Adrenal gland (tissue), 12 donors: ENCODE measurements around the gene RAB11FIP2. TPM values are rescaled to one million over a fixed set of nuclear protein-coding genes. Genes with fewer than 3 reads are reported as not detected.

Experiments used
- DNase-seq, 7 donors: peaks; one replicate each; pipeline ENCODE4 v3.0.0-alpha.2; 2019 to 2020
- H3K27ac ChIP-seq, 5 donors: fragments of 200-600 bp; sonication (generic) in 4 of 5; 1 replicate in 3 of 5; 2 replicates in 2 of 5; pipeline versions ENCODE4 v1.5.1 to v1.8.0; 2016 to 2020; ENCODE audit warnings: mild to moderate bottlenecking in 1 of 5
- H3K27me3 ChIP-seq: fragments of 200-600 bp; 2 replicates; pipeline ENCODE4 v1.8.0; 2021
- H3K36me3 ChIP-seq, 2 donors: fragments of 200-600 bp; replicated peaks in 1 of 2; 1 replicate in 1 of 2; 2 replicates in 1 of 2; pipeline versions ENCODE4 v1.5.1 to v1.8.0; 2018 to 2022
- H3K4me1 ChIP-seq, 2 donors: fragments of 200-600 bp; replicated peaks in 1 of 2; 1 replicate in 1 of 2; 2 replicates in 1 of 2; pipeline versions ENCODE4 v1.5.1 to v1.8.0; 2018 to 2021
- H3K4me3 ChIP-seq, 4 donors: fragments of 200-600 bp; sonication (generic) in 3 of 4; one replicate each; pipeline ENCODE4 v1.5.1; 2016 to 2018
- H3K9me3 ChIP-seq, 3 donors: fragments of 200-600 bp; sonication (generic) in 1 of 3; replicated peaks in 1 of 3; 1 replicate in 2 of 3; 2 replicates in 1 of 3; pipeline versions ENCODE4 v1.5.1 to v1.8.0; 2016 to 2021
- POLR2A ChIP-seq, 2 donors: fragments of 450-650 bp; IDR thresholded peaks; one replicate each; pipeline ENCODE4 v1.6.1; 2017; ENCODE audit warnings: antibody characterized with exemption in 2 of 2, mild to moderate bottlenecking in 2 of 2, moderate library complexity in 1 of 2
- WGBS, 4 donors: extraction: QIAGEN DNeasy Blood & Tissue Kit in 2 of 4; methylation state at CpG; one replicate each; pipeline versions ENCODE4 v1.1.5 to v1.1.7; 2013 to 2017; 5-methylcytosine and 5-hydroxymethylcytosine counted together
- intact Hi-C, 2 donors: fragments of 100-400 bp; cut with DNase I; formaldehyde crosslinking; loops; one replicate each; pipeline versions ENCODE4 v1.14.1 to v1.15.0; 2022 to 2023
- polyA plus RNA-seq, 3 donors: library from polyadenylated mRNA; stranded (reverse); fragments of 200-250 nt in 2 of 3; fragments of 350-450 nt in 1 of 3; fragmentation: Illumina TruSeq in 1 of 3; extraction: RNeasy Lipid Tissue Mini Kit (QIAGEN cat#74804) in 1 of 3; gene quantifications; one replicate each; pipeline ENCODE4 v1.2.3, GENCODE V29; 2013 to 2014
- total RNA-seq, 9 donors: library from RNA; depleted of rRNA in 4 of 9; stranded (reverse); fragments of >200 nt in 4 of 9; fragments of 120-200 nt in 1 of 9; fragmentation: NEBNext Ultra II Directional in 1 of 9; extraction: Animal tissue kit (Norgen Biotek cat#: 25700) in 1 of 9; gene quantifications; one replicate each; pipeline versions ENCODE4 v1.1.0 to v1.2.4, GENCODE V29; 2013 to 2023
- TF ChIP-seq, protein P1 (sequence below), 6 experiments: fragments of 450-650 bp in 4 of 6; fragments of 200-600 bp in 2 of 6; sonication (generic) in 1 of 6; IDR thresholded peaks; 1 replicate in 5 of 6; 2 replicates in 1 of 6; pipeline versions ENCODE4 v1.5.1 to v1.8.0; 2016 to 2021; ENCODE audit warnings: antibody characterized with exemption in 6 of 6, mild to moderate bottlenecking in 2 of 6, moderate library complexity in 1 of 6
- donor health status: healthy with polysubstance abuse.
- donor health status: Bipolar disorder and iron deficiency.
- donor health status: DM: yes; HTN: yes; CAD: no.
- donor health status: DM: no; HTN: no; CAD: no.
- donor health status: DM: no; HTN: no; CAD: no.
- donor health status: DM: yes; HTN: yes; CAD: no.

The RAB11FIP2 gene
- total and polyA plus RNA-seq, 12 donors, result 1.8 to 30.8 (median 17.7) TPM

DNA sequence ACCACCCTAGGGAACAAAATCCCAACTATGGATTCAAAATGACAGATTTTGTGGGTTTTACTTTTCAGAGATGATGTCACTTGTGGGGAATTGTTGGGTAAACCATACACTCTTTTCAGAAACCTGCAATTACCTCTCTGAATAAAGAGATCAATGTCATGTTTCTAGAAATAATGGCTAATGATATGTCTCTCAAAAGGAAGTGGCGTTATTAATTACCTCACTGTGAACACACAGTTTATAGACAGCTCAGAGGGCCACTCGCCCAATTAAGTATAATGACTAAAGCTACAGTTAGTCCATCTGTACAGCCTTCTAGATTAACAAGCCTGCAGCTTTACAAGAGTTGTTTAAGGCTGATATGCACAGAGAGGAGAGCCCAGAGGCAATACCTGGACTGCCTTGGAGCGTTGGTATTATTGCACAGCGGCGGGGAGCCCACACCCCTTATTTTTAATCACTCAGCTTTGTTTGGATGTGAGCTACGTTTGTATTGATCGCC, 79.5 kb downstream of the RAB11FIP2 start:
- WGBS, 4 donors, result 79 to 89% (median 83%) methylated on average over 7 of the region's 7 CpGs
- no peak for TF ChIP-seq POLR2A (IDR thresholded peaks at IDR 0.05)
- TF ChIP-seq, protein P1, sequence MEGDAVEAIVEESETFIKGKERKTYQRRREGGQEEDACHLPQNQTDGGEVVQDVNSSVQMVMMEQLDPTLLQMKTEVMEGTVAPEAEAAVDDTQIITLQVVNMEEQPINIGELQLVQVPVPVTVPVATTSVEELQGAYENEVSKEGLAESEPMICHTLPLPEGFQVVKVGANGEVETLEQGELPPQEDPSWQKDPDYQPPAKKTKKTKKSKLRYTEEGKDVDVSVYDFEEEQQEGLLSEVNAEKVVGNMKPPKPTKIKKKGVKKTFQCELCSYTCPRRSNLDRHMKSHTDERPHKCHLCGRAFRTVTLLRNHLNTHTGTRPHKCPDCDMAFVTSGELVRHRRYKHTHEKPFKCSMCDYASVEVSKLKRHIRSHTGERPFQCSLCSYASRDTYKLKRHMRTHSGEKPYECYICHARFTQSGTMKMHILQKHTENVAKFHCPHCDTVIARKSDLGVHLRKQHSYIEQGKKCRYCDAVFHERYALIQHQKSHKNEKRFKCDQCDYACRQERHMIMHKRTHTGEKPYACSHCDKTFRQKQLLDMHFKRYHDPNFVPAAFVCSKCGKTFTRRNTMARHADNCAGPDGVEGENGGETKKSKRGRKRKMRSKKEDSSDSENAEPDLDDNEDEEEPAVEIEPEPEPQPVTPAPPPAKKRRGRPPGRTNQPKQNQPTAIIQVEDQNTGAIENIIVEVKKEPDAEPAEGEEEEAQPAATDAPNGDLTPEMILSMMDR (IDR thresholded peaks at IDR 0.05), result no peak
- no peak overlapping the region for H3K27ac ChIP-seq
- H3K4me3 ChIP-seq, result no peak overlapping the region
- DNase-seq, result no peak
- no peaks in the 10 kb centered on the region for H3K4me1 ChIP-seq
- H3K36me3 ChIP-seq, result no peaks in the 10 kb centered on the region
- H3K27me3 ChIP-seq, result no peaks in the 10 kb centered on the region
- intact Hi-C loops, result no loop called here
- no peaks in the 10 kb centered on the region for H3K9me3 ChIP-seq

DNA sequence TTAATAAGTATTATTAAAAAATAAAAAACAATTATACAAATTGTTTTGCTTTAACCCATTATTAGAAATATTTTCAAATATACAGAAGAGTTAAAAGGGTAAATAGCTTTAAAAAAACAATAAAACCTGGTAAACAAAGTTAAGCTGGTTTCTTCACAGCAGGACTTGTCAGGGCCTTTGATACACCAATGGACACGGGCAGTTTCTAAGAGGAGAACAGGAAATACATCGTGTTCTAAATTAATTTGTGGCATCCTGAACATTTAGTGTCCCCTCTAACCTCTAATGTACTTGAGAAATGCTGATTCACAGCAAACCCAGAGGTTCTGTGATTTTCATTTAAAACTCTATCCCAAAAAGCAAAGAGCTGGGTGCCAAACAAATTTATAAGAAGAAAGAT, 80.8 kb downstream of the RAB11FIP2 start:
- no peaks in the 10 kb centered on the region for H3K4me1 ChIP-seq
- TF ChIP-seq POLR2A (IDR thresholded peaks at IDR 0.05), result no peak
- TF ChIP-seq, protein P1 (IDR thresholded peaks at IDR 0.05), result no peak
- DNase-seq, result no peak
- no peaks in the 10 kb centered on the region for H3K27me3 ChIP-seq
- H3K36me3 ChIP-seq, result no peaks in the 10 kb centered on the region
- intact Hi-C loops, result no loop called here
- 20 to 58% (median 41%) methylated on average over 2 of the region's 2 CpGs for WGBS, 4 donors
- H3K4me3 ChIP-seq, result no peak overlapping the region
- no peak overlapping the region for H3K27ac ChIP-seq
- H3K9me3 ChIP-seq, result no peaks in the 10 kb centered on the region

DNA sequence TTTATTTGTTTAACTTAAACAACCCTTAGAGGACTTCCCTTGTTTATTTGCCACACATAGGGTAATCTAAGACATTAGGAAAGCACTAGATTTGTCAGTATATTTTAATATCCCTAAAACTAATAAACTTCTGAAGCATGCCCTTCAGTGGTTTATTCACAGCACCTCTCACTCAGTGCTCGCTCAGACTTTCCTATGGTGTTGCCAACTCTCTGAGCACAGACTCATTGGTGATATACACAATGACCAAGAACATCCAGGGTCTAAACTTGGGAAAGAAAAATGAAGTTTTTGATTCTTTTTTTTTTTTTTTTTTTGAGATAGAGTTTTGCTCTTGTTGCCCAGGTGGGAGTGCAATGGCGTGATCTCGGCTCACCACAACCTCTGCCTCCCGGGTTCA, 82.2 kb downstream of the RAB11FIP2 start:
- WGBS, 4 donors, result 83 to 92% (median 90%) methylated on average over 4 of the region's 4 CpGs

DNA sequence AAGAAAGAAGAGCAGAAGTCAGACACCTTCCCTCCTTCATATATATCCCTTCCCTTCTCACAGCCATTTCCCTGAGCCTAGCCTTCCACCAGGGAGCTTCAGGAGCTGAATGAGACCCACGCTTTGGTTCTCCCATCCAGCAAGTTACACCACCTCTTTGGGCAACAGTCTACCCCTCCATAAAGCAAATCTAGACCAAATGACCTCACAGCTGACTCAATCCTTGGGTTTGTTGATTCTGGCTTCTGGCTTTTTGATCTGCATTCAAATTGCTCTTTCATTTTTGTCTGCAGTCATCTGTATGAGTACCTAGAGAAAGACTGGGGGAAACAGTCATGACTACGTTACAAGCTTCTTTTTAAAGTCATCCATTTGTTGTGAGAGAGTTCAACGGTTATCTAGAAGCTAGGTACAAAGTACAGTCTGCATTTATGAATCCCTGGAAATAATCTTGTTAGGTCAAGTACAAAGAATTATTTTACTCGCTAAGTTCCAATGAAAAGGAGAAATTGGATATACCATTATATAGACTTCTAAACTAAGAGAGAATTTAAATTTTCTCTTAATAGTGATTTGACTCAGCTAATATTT, 86.3 kb downstream of the RAB11FIP2 start:
- TF ChIP-seq, protein P1 (IDR thresholded peaks at IDR 0.05), result no peak
- no peak for TF ChIP-seq POLR2A (IDR thresholded peaks at IDR 0.05)
- no peak for DNase-seq
- Histone ChIP-seq H3K27ac (no peak overlapping the region), H3K4me3 (no peak overlapping the region), H3K4me1 (no peaks in the 10 kb centered on the region), H3K27me3 (no peaks in the 10 kb centered on the region), H3K9me3 (no peaks in the 10 kb centered on the region), H3K36me3 (no peaks in the 10 kb centered on the region)
- 75 to 83% (median 79%) methylated on average over 4 of the region's 4 CpGs for WGBS, 4 donors
- intact Hi-C loops, result no loop called here

More for the DNA sequence above, 82.2 kb downstream of the RAB11FIP2 start:
- intact Hi-C loops, result no loop called here
- TF ChIP-seq, protein P1 (IDR thresholded peaks at IDR 0.05), result no peak
- TF ChIP-seq POLR2A (IDR thresholded peaks at IDR 0.05), result no peak
- H3K36me3 ChIP-seq, result no peaks in the 10 kb centered on the region
- DNase-seq, result peak in 1 of 7 donors; percentile 65
- no peak overlapping the region for H3K27ac ChIP-seq
- H3K9me3 ChIP-seq, result no peaks in the 10 kb centered on the region
- H3K4me3 ChIP-seq, result no peak overlapping the region
- H3K4me1 ChIP-seq, result no peaks in the 10 kb centered on the region
- no peaks in the 10 kb centered on the region for H3K27me3 ChIP-seq
